Suprapubic skin (tissue), 4 donors: ENCODE measurements around the gene KIF20A. TPM values are rescaled to one million over a fixed set of nuclear protein-coding genes. Genes with fewer than 3 reads are reported as not detected.

Experiments
- DNase-seq, 2 donors: peaks; one replicate each; pipeline ENCODE4 v3.0.0-alpha.2; 2019; ENCODE audit warnings: low spot score in 2 of 2
- H3K27ac ChIP-seq: fragments of 200-600 bp; sonication (generic); one replicate; pipeline ENCODE4 v1.5.1; 2019
- H3K27me3 ChIP-seq: fragments of 200-600 bp; sonication (generic); one replicate; pipeline ENCODE4 v1.5.1; 2019
- H3K36me3 ChIP-seq: fragments of 200-600 bp; sonication (generic); one replicate; pipeline ENCODE4 v1.5.1; 2019
- H3K4me1 ChIP-seq: fragments of 200-600 bp; sonication (generic); one replicate; pipeline ENCODE4 v1.5.1; 2019
- H3K4me3 ChIP-seq: fragments of 200-600 bp; sonication (generic); one replicate; pipeline ENCODE4 v1.5.1; 2019; ENCODE audit warnings: mild to moderate bottlenecking
- H3K9me3 ChIP-seq: fragments of 200-600 bp; sonication (generic); one replicate; pipeline ENCODE4 v1.5.1; 2019
- CTCF ChIP-seq, 2 donors: fragments of 200-600 bp in 1 of 2; fragments of 450-650 bp in 1 of 2; sonication (generic) in 1 of 2; IDR thresholded peaks; one replicate each; pipeline ENCODE4 v1.5.1; 2016 to 2019; ENCODE audit warnings: antibody characterized with exemption in 2 of 2, mild to moderate bottlenecking in 1 of 2, moderate library complexity in 1 of 2
- EP300 ChIP-seq: sonication (generic); formaldehyde crosslinking; IDR thresholded peaks from one replicate; pipeline ENCODE4 v1.6.1; 2017; ENCODE audit warnings: antibody characterized with exemption
- POLR2A ChIP-seq, 2 donors: fragments of 450-650 bp; IDR thresholded peaks; one replicate each; pipeline ENCODE4 v1.6.1; 2017; ENCODE audit warnings: antibody characterized with exemption in 2 of 2, mild to moderate bottlenecking in 2 of 2, moderate library complexity in 2 of 2
- POLR2AphosphoS5 ChIP-seq, 3 donors: sonication (generic); formaldehyde crosslinking; IDR thresholded peaks; one replicate each; pipeline ENCODE4 v1.6.1; 2017; ENCODE audit warnings: antibody characterized with exemption in 3 of 3
- WGBS: methylation state at CpG from one replicate; pipeline ENCODE4 v1.1.5; 2018; 5-methylcytosine and 5-hydroxymethylcytosine counted together
- total RNA-seq, 4 donors: library from RNA; depleted of rRNA; stranded (reverse); fragments of >200 nt; gene quantifications; one replicate each; pipeline ENCODE4 v1.1.0, GENCODE V29; 2016

KIF20A gene
- total RNA-seq, 4 donors from 2014 or later, result 2.1 to 7.7 (median 5.1) TPM

- Histone ChIP-seq H3K4me1 (no peaks in the 10 kb centered on the region), H3K36me3 (peaks cover 97% of the 10 kb centered on the region), H3K27me3 (no peaks in the 10 kb centered on the region), H3K4me3 (no peak overlapping the region), H3K9me3 (no peaks in the 10 kb centered on the region), H3K27ac (no peak overlapping the region)
- TF ChIP-seq EP300 (no peak), POLR2A (IDR thresholded peaks at IDR 0.05) (no peak), CTCF (IDR thresholded peaks at IDR 0.05) (no peak), POLR2AphosphoS5 (IDR thresholded peaks at IDR 0.05) (no peak)
- DNase-seq, result no peak
Observed at GRCh38 chr5:138170299-138170698, 8.6 kb upstream of the KIF20A start.

GRCh38 chr5:138177941-138178515 is 884 bp upstream of the KIF20A start:
- peak overlapping the region; percentile 84 for H3K4me3 ChIP-seq
- WGBS, result under 1% methylated on average over 16 of the region's 16 CpGs
- TF ChIP-seq POLR2A (IDR thresholded peaks at IDR 0.05) (no peak), EP300 (no peak), CTCF (IDR thresholded peaks at IDR 0.05) (no peak), POLR2AphosphoS5 (IDR thresholded peaks at IDR 0.05) (no peak)
- peaks cover 20% of the 10 kb centered on the region for H3K4me1 ChIP-seq
- no peaks in the 10 kb centered on the region for H3K9me3 ChIP-seq
- H3K36me3 ChIP-seq, result peaks cover 23% of the 10 kb centered on the region
- no peak for DNase-seq
- no peaks in the 10 kb centered on the region for H3K27me3 ChIP-seq
- peak overlapping the region; percentile 86 for H3K27ac ChIP-seq

- H3K36me3 ChIP-seq, result peaks cover 21% of the 10 kb centered on the region
- no peak overlapping the region for H3K27ac ChIP-seq
- no peak for TF ChIP-seq POLR2AphosphoS5 (IDR thresholded peaks at IDR 0.05)
- peaks cover 20% of the 10 kb centered on the region for H3K4me1 ChIP-seq
- no peaks in the 10 kb centered on the region for H3K9me3 ChIP-seq
- H3K27me3 ChIP-seq, result no peaks in the 10 kb centered on the region
- WGBS, result 3% methylated on average over 22 of the region's 23 CpGs
- DNase-seq, result no peak
- H3K4me3 ChIP-seq, result peak overlapping the region; percentile 84
Observed at GRCh38 chr5:138179277-138179857, 455 bp downstream of the KIF20A start.

- DNase-seq, result no peak
- H3K9me3 ChIP-seq, result no peaks in the 10 kb centered on the region
- H3K27me3 ChIP-seq, result no peaks in the 10 kb centered on the region
- H3K4me3 ChIP-seq, result no peak overlapping the region
- peaks cover 20% of the 10 kb centered on the region for H3K4me1 ChIP-seq
- WGBS, result 76% methylated on average over 5 of the region's 5 CpGs
- peaks cover 18% of the 10 kb centered on the region for H3K36me3 ChIP-seq
- TF ChIP-seq EP300 (no peak), CTCF (IDR thresholded peaks at IDR 0.05) (peak in 1 of 2 donors; percentile 20)
- H3K27ac ChIP-seq, result no peak overlapping the region
Observed at GRCh38 chr5:138180183-138180782, 1.4 kb downstream of the KIF20A start.

GRCh38 chr5:138180841-138181240 is 1.9 kb downstream of the KIF20A start:
- 93% methylated on average over 5 of the region's 5 CpGs for WGBS
- no peak overlapping the region for H3K4me3 ChIP-seq
- TF ChIP-seq POLR2A (IDR thresholded peaks at IDR 0.05), result no peak
- TF ChIP-seq POLR2AphosphoS5 (IDR thresholded peaks at IDR 0.05), result no peak
- TF ChIP-seq EP300, result no peak
- TF ChIP-seq CTCF (IDR thresholded peaks at IDR 0.05), result no peak
- DNase-seq, result no peak
- H3K4me1 ChIP-seq, result peaks cover 20% of the 10 kb centered on the region
- H3K27ac ChIP-seq, result no peak overlapping the region
- H3K36me3 ChIP-seq, result peaks cover 21% of the 10 kb centered on the region
- no peaks in the 10 kb centered on the region for H3K9me3 ChIP-seq
- H3K27me3 ChIP-seq, result no peaks in the 10 kb centered on the region
